SK-N-SH (cell line): ENCODE results near the gene ITGA8. TPM values are rescaled to one million over a fixed set of nuclear protein-coding genes. Genes with fewer than 3 reads are reported as not detected.

Experiments used
- CTCF ChIA-PET: fragments of 300-600, 350-600 bp; formaldehyde crosslinking; extraction: SDS; loops from one replicate; lab custom pipeline; 2021; lab: Yijun Ruan, JAX
- POLR2A ChIA-PET: fragments of 350-600 bp; sonication (Branson Sonifier 250); formaldehyde crosslinking; extraction: SDS; loops from one replicate; lab custom pipeline; 2020; ENCODE audit warnings: antibody characterized with exemption, inconsistent platforms; lab: Yijun Ruan, JAX
- DNase-seq: peaks from one replicate; pipeline ENCODE4 v3.0.0; 2012
- H2AFZ ChIP-seq: fragments of 200-600 bp; sonication (generic); 2 replicates; pipeline ENCODE4 v1.8.1; 2016; ENCODE audit warnings: antibody characterized with exemption, mild to moderate bottlenecking, low read depth
- H3F3A ChIP-seq: fragments of 200-600 bp; sonication (generic); replicated peaks from 2 replicates; pipeline ENCODE3; 2016; ENCODE audit warnings: antibody characterized with exemption, mild to moderate bottlenecking; ENCODE audit not compliant: insufficient read depth
- H3K27ac ChIP-seq, 2 experiments: fragments of 200-500 bp in 1 of 2; fragments of 200-600 bp in 1 of 2; sonication (Bioruptor generic) in 1 of 2; sonication (generic), shearing (Covaris generic) in 1 of 2; 2 replicates each; pipeline versions ENCODE4 v1.5.1 to v1.6.1; 2014 to 2016; ENCODE audit warnings: low read depth in 2 of 2, inconsistent platforms in 1 of 2, low read length in 1 of 2, mild to moderate bottlenecking in 1 of 2, mixed read lengths in 1 of 2
- H3K27me3 ChIP-seq: fragments of 200-600 bp; sonication (generic), shearing (Covaris generic); 2 replicates; pipeline ENCODE4 v1.6.1; 2016; ENCODE audit warnings: mixed run types; ENCODE audit not compliant: insufficient read depth
- H3K36me3 ChIP-seq, 2 experiments: fragments of 200-500 bp in 1 of 2; fragments of 200-600 bp in 1 of 2; sonication (Bioruptor generic) in 1 of 2; sonication (generic) in 1 of 2; replicated peaks in 1 of 2; 2 replicates each; pipeline versions ENCODE3 to v1.5.1; 2014 to 2016; ENCODE audit warnings: low read length in 1 of 2, mild to moderate bottlenecking in 1 of 2; ENCODE audit not compliant: insufficient read depth in 2 of 2, control insufficient read depth in 1 of 2
- H3K4me1 ChIP-seq, 2 experiments: fragments of 200-500 bp in 1 of 2; fragments of 200-600 bp in 1 of 2; sonication (Bioruptor generic) in 1 of 2; sonication (generic), shearing (Covaris generic) in 1 of 2; 2 replicates each; pipeline versions ENCODE4 v1.5.1 to v1.6.1; 2014 to 2016; ENCODE audit warnings: low read depth in 1 of 2, low read length in 1 of 2, mixed run types in 1 of 2; ENCODE audit not compliant: insufficient read depth in 2 of 2, control insufficient read depth in 1 of 2
- H3K4me2 ChIP-seq: fragments of 200-600 bp; sonication (generic), shearing (Covaris generic); 2 replicates; pipeline ENCODE4 v1.6.1; 2017; ENCODE audit warnings: mixed run types
- H3K4me3 ChIP-seq, 2 experiments: fragments of 200-500 bp in 1 of 2; fragments of 200-600 bp in 1 of 2; sonication (Bioruptor generic) in 1 of 2; sonication (generic), shearing (Covaris generic) in 1 of 2; 2 replicates each; pipeline versions ENCODE4 v1.5.1 to v1.8.1; 2014 to 2016; ENCODE audit warnings: low read depth in 2 of 2, inconsistent platforms in 1 of 2, low read length in 1 of 2, mild to moderate bottlenecking in 1 of 2, mixed read lengths in 1 of 2, moderate library complexity in 1 of 2
- H3K79me2 ChIP-seq: fragments of 200-600 bp; sonication (generic); 2 replicates; pipeline ENCODE4 v1.8.1; 2017; ENCODE audit warnings: mild to moderate bottlenecking; ENCODE audit not compliant: insufficient read depth
- H3K9ac ChIP-seq: fragments of 200-600 bp; sonication (generic); 2 replicates; pipeline ENCODE4 v1.6.1; 2017; ENCODE audit warnings: mixed run types
- H3K9me2 ChIP-seq: fragments of 200-600 bp; sonication (generic); 2 replicates; pipeline ENCODE4 v1.6.1; 2017; ENCODE audit warnings: mixed run types
- H3K9me3 ChIP-seq: fragments of 200-600 bp; sonication (generic); 2 replicates; pipeline ENCODE4 v1.6.1; 2017; ENCODE audit warnings: mixed run types, mild to moderate bottlenecking, moderate library complexity
- H4K20me1 ChIP-seq: fragments of 200-600 bp; sonication (generic); 2 replicates; pipeline ENCODE4 v1.6.1; 2017; ENCODE audit warnings: mild to moderate bottlenecking, mixed run types; ENCODE audit not compliant: insufficient read depth
- CTCF ChIP-seq: fragments of 200-600 bp; sonication (generic); IDR thresholded peaks from 2 replicates; pipeline ENCODE4 v1.6.1; 2017; ENCODE audit warnings: antibody characterized with exemption, mild to moderate bottlenecking, moderate library complexity
- ELF1 ChIP-seq: IDR thresholded peaks from 2 replicates; pipeline ENCODE4 v1.4.0; 2012
- EZH2phosphoT487 ChIP-seq: fragments of 200-600 bp; sonication (generic); IDR thresholded peaks from 2 replicates; pipeline ENCODE4 v1.6.1; 2017; ENCODE audit warnings: low read depth, mixed run types, mild to moderate bottlenecking, antibody characterized with exemption, moderate library complexity, borderline replicate concordance
- FOSL2 ChIP-seq: IDR thresholded peaks from 2 replicates; pipeline ENCODE4 v1.4.0; 2012; ENCODE audit warnings: low read depth, mild to moderate bottlenecking, moderate library complexity, borderline replicate concordance
- PBX3 ChIP-seq: IDR thresholded peaks from 2 replicates; pipeline ENCODE4; 2012
- RAD21 ChIP-seq: IDR thresholded peaks from 2 replicates; pipeline ENCODE4 v1.6.1; 2012; ENCODE audit warnings: mild to moderate bottlenecking, low read length
- SIN3A ChIP-seq: IDR thresholded peaks from 2 replicates; pipeline ENCODE4 v1.6.1; 2012; ENCODE audit warnings: low read depth, mild to moderate bottlenecking, low read length, moderate library complexity, borderline replicate concordance
- SMC3 ChIP-seq: IDR thresholded peaks from 2 replicates; pipeline ENCODE4 v1.6.1; 2012; ENCODE audit warnings: low read depth, low read length, improper control_type of control experiment
- TCF12 ChIP-seq: IDR thresholded peaks from 2 replicates; pipeline ENCODE4 v1.4.0; 2012
- USF1 ChIP-seq: IDR thresholded peaks from 2 replicates; pipeline ENCODE4 v1.4.0; 2012; ENCODE audit warnings: low read depth, borderline replicate concordance
- WGBS: methylation state at CpG from one replicate; pipeline ENCODE4 v1.1.6; 2017; ENCODE audit warnings: low lambda C conversion rate; 5-methylcytosine and 5-hydroxymethylcytosine counted together
- polyA plus RNA-seq, 3 experiments: library from polyadenylated mRNA; depleted of rRNA; stranded (reverse); fragments of >200 nt; gene quantifications; 2 replicates each; pipeline ENCODE4 v1.2.3, GENCODE V29; 2012
- TF ChIP-seq, protein P1 (sequence below): IDR thresholded peaks from 2 replicates; pipeline ENCODE4 v1.4.0; 2012; ENCODE audit warnings: low read depth, borderline replicate concordance

Gene ITGA8
- polyA plus RNA-seq, 1 of the 3 experiments (the other 2 are of a cell fraction) = not detected

GRCh38 chr10:15725603-15726002, 5.9 kb upstream of the ITGA8 start:
- Histone ChIP-seq H3K27me3 (peaks cover 5% of the 10 kb centered on the region; the same call in 1 of the 2 replicates), H3K9me2 (no peaks in the 10 kb centered on the region), H3K9me3 (no peaks in the 10 kb centered on the region), H3K9ac (no peak overlapping the region), H3K4me3 (no peak overlapping the region), H3K4me1 (no peaks in the 10 kb centered on the region), H3K4me2 (no peak overlapping the region), H4K20me1 (no peaks in the 10 kb centered on the region), H3K79me2 (no peaks in the 10 kb centered on the region), H3F3A (no peaks in the 10 kb centered on the region), H3K36me3 (no peaks in the 10 kb centered on the region), H3K27ac (no peak overlapping the region), H2AFZ (no peak overlapping the region)
- 0% methylated on average over 2 of the region's 2 CpGs for WGBS
- POLR2A ChIA-PET = no interaction called here
- peak; percentile 60 for DNase-seq
- TF ChIP-seq CTCF = peak; percentile 64
- TF ChIP-seq, protein P1, sequence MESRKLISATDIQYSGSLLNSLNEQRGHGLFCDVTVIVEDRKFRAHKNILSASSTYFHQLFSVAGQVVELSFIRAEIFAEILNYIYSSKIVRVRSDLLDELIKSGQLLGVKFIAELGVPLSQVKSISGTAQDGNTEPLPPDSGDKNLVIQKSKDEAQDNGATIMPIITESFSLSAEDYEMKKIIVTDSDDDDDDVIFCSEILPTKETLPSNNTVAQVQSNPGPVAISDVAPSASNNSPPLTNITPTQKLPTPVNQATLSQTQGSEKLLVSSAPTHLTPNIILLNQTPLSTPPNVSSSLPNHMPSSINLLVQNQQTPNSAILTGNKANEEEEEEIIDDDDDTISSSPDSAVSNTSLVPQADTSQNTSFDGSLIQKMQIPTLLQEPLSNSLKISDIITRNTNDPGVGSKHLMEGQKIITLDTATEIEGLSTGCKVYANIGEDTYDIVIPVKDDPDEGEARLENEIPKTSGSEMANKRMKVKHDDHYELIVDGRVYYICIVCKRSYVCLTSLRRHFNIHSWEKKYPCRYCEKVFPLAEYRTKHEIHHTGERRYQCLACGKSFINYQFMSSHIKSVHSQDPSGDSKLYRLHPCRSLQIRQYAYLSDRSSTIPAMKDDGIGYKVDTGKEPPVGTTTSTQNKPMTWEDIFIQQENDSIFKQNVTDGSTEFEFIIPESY = no peak
- peak; percentile 54 for TF ChIP-seq SMC3
- peak; percentile 71 for TF ChIP-seq RAD21
- TF ChIP-seq USF1 = no peak
- no peak for TF ChIP-seq PBX3
- CTCF ChIA-PET = interaction anchor here (0.7 to 3.3 kb wide), 11 partner anchors 11 to 297 kb away, joined by 3 to 12 read pairs (median 4); no protein-coding TSS in a partner anchor

DNA sequence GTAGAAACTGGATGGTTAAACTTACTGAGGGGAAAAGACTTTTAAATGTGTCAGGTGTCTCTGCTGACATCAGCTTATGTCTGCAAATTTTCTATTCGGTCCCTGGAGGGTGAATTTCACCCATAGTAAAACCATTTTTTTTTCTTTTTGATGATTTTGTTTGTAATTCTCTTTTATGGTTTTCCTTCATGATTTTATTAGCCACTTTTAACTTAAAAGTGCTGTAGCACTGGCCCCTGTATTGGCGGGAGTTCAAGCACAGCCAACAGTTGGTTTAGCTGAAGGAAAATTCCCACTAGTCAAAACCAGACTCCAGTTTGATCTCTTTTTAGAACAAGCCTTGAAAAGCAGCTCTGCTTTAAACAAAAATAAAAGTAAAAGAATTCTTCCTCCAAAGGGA, 5.0 kb upstream of the ITGA8 start:
- Histone ChIP-seq H3K27me3 (peaks cover 11% of the 10 kb centered on the region; the same call in 1 of the 2 replicates), H3K4me1 (no peaks in the 10 kb centered on the region), H3K9ac (no peak overlapping the region), H3K9me3 (no peaks in the 10 kb centered on the region), H3K36me3 (no peaks in the 10 kb centered on the region), H3F3A (no peaks in the 10 kb centered on the region), H2AFZ (no peak overlapping the region), H3K9me2 (no peaks in the 10 kb centered on the region), H3K79me2 (no peaks in the 10 kb centered on the region), H3K4me2 (no peak overlapping the region), H3K4me3 (no peak overlapping the region), H4K20me1 (no peaks in the 10 kb centered on the region), H3K27ac (no peak overlapping the region)
- no peak for DNase-seq
- 28% methylated on average over 2 of the region's 2 CpGs for WGBS
- ChIA-PET POLR2A (interaction anchor here (1.2 kb wide), 1 partner anchor 291 kb away, joined by 5 read pairs; no protein-coding TSS in a partner anchor), CTCF (interaction anchor here (0.8 to 3.3 kb wide), 8 partner anchors 132 to 299 kb away, joined by 3 to 12 read pairs (median 3); no protein-coding TSS in a partner anchor)
- TF ChIP-seq TCF12 = no peak
- no peak for TF ChIP-seq ELF1
- no peak for TF ChIP-seq EZH2phosphoT487
- TF ChIP-seq FOSL2 = no peak
- no peak for TF ChIP-seq SIN3A
